ENCODE results near the gene STARD10.

The STARD10 gene

GRCh38 chr11:72751116-72752087, 42.4 kb downstream of the STARD10 start:
- TF ChIP-seq, protein P1, sequence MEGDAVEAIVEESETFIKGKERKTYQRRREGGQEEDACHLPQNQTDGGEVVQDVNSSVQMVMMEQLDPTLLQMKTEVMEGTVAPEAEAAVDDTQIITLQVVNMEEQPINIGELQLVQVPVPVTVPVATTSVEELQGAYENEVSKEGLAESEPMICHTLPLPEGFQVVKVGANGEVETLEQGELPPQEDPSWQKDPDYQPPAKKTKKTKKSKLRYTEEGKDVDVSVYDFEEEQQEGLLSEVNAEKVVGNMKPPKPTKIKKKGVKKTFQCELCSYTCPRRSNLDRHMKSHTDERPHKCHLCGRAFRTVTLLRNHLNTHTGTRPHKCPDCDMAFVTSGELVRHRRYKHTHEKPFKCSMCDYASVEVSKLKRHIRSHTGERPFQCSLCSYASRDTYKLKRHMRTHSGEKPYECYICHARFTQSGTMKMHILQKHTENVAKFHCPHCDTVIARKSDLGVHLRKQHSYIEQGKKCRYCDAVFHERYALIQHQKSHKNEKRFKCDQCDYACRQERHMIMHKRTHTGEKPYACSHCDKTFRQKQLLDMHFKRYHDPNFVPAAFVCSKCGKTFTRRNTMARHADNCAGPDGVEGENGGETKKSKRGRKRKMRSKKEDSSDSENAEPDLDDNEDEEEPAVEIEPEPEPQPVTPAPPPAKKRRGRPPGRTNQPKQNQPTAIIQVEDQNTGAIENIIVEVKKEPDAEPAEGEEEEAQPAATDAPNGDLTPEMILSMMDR (IDR thresholded peaks at IDR 0.05; ENCODE audit: low read depth, low read length): no peak
- H3K4me3 ChIP-seq (ENCODE audit: low read depth, low read length): peak overlapping the region; percentile 70

DNA sequence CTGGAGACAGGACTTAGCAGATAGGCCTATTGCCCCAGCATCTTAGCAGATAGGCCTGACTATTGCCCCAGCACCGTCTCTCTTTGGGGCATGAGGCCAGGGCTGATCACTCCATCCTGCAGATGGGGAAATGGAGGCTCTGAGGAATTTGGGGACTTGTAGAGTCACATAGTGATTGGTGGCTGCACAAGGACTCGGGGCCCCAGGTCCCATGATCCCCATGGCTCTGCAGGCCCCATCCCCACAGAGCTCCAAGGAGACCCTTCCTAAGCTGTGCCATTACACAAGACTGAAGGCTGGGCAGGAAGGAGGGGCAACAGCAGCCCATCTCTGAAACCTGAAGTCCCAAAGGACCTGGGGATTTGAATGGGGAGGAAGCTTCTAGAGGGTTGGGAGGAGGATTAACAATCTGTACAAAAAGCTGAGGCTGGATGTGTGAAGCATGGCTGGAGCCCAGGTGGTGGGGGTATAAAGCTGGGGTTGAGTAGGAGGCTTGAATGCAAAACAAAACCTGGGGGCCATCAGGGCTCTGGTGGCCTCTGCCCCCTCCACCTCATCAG, 43.2 kb downstream of the STARD10 start:
- TF ChIP-seq, protein P1 (IDR thresholded peaks at IDR 0.05; ENCODE audit: low read depth, low read length): no peak

GRCh38 chr11:72750086-72750485, 43.8 kb downstream of the STARD10 start:
- H3K4me3 ChIP-seq (ENCODE audit: low read depth, low read length): no peak overlapping the region
- TF ChIP-seq, protein P1 (IDR thresholded peaks at IDR 0.05; ENCODE audit: low read depth, low read length): no peak

More for the DNA sequence above, 43.2 kb downstream of the STARD10 start:
- H3K4me3 ChIP-seq (ENCODE audit: low read depth, low read length): no peak overlapping the region; the same call in 1 of the 2 replicates

- TF ChIP-seq, protein P1 (IDR thresholded peaks at IDR 0.05; ENCODE audit: low read depth, low read length): no peak
- H3K4me3 ChIP-seq (ENCODE audit: low read depth, low read length): no peak overlapping the region
Observed at GRCh38 chr11:72747289-72747855, 46.5 kb downstream of the STARD10 start.

- H3K4me3 ChIP-seq (ENCODE audit: low read depth, low read length): no peak overlapping the region
- TF ChIP-seq, protein P1 (IDR thresholded peaks at IDR 0.05; ENCODE audit: low read depth, low read length): no peak
Observed at GRCh38 chr11:72746821-72747220, 47.0 kb downstream of the STARD10 start.

DNA sequence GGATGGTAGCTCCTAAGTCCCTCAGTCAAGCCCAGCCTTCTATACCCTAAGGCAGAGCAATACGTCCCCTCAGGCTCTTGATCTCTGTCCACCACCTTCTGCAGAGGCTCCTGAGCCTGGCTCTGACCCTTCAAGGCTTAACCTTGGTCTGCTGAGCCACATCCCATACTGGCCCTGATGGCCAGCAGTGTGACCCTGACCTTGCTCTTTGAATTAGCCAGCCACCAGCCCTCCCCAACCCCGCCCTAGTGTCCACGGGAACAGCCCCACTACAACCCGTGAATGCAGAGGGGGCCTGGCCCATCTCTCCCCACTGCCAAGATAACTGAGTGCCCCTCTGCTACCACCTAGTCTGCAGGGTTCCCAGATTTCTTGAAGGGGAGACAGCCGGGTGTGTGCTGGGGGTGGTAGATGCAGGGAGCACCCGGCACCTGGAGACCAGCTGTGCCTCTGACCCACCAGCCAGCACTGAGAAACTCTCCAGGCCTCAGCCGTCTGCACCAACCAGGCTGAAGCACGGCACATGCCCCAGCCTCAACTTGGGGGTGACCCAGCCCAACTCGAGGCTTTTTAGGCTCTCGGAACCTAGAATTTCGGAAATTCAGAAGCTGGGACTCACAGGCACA, 47.8 kb downstream of the STARD10 start:
- TF ChIP-seq, protein P1 (IDR thresholded peaks at IDR 0.05; ENCODE audit: low read depth, low read length): no peak
- H3K4me3 ChIP-seq (ENCODE audit: low read depth, low read length): no peak overlapping the region

Data from WI38 (cell line).